SH-SY5Y (cell line): ENCODE data around the gene ELAPOR1.

Experiments used
- GATA2 ChIP-seq: IDR thresholded peaks from 2 replicates; pipeline ENCODE4 v1.6.1; 2011; ENCODE audit warnings: mild to moderate bottlenecking, low read depth, low read length
- GATA3 ChIP-seq: IDR thresholded peaks from 2 replicates; pipeline ENCODE4 v1.6.1; 2011; ENCODE audit warnings: low read depth, mild to moderate bottlenecking, low read length, moderate library complexity

DNA sequence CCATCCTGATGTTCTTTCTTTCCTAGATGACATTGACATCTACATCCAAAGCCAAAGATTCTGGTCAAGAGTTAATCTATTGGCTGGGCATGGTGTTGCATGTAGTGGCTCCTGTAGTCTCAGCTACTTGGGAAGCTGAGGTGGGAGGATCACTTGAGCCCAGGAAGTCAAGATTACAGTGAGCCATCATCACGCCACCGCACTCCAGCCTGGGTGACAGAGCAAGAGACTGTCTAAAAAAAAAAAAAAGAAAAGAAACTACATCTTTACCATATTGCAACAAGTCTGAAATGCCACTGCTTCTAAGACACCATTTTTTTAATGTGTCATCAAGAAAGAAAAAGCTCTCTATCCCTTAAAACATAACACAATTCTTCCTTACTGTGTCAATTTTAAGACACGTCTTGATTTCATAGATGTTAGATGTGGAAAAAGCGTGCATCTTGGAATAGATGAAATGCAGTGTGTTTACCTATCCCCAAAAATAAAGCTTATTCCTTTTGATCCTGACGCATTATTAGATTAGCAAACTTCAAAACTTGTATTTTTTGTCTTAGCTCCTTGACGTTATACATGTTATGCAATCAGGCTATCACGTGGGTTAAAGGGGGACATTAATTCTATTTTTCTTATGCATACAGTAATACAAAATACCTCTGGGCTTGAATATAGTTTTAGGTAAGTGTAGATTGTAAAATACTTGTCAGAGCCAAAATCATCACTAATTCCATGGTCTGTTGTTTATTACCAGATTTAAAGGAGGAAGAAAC lies 46.3 kb downstream of the ELAPOR1 start:
- TF ChIP-seq GATA2 (no peak), GATA3 (no peak)
